HEK293 (cell line): ENCODE results near the gene F9.

Experiments used
- CTCF ChIA-PET: fragments of 350-600 bp; formaldehyde crosslinking; extraction: SDS; loops from one replicate; lab custom pipeline; 2021; ENCODE audit warnings: antibody characterized with exemption; lab: Yijun Ruan, JAX
- POLR2A ChIA-PET: fragments of 300-600 bp; formaldehyde crosslinking; extraction: SDS; loops from one replicate; lab custom pipeline; 2020; ENCODE audit warnings: antibody characterized with exemption, inconsistent platforms; lab: Yijun Ruan, JAX
- H3K27ac ChIP-seq: fragments of 200-500 bp; sonication (Bioruptor generic); 2 replicates; pipeline ENCODE4 v1.5.1; 2014; ENCODE audit warnings: low read depth, low read length, control low read depth, inconsistent platforms; ENCODE audit errors: extremely low read depth
- H3K36me3 ChIP-seq, 2 experiments: fragments of 200-500 bp in 1 of 2; sonication (Bioruptor generic) in 1 of 2; 1 replicate in 1 of 2; 2 replicates in 1 of 2; pipeline ENCODE4 v1.5.1; 2014 to 2017; ENCODE audit warnings: inconsistent platforms in 2 of 2, low read length in 2 of 2; ENCODE audit not compliant: control insufficient read depth in 2 of 2, insufficient read depth in 1 of 2
- H3K4me1 ChIP-seq: fragments of 200-500 bp; sonication (Bioruptor generic); 2 replicates; pipeline ENCODE4 v1.5.1; 2014; ENCODE audit warnings: mild to moderate bottlenecking, low read length, inconsistent platforms; ENCODE audit not compliant: control insufficient read depth, insufficient read depth
- H3K4me3 ChIP-seq: 2 replicates; pipeline ENCODE4 v1.5.1; 2011; ENCODE audit warnings: low read depth, mild to moderate bottlenecking, control low read depth, low read length, moderate library complexity
- H3K9me3 ChIP-seq: fragments of 200-500 bp; sonication (Bioruptor generic); 2 replicates; pipeline ENCODE4 v1.5.1; 2014; ENCODE audit warnings: low read depth, low read length, inconsistent platforms; ENCODE audit not compliant: control insufficient read depth, insufficient read depth
- KLF17 ChIP-seq: fragments of 450-650 bp; formaldehyde crosslinking; IDR thresholded peaks from 2 replicates; pipeline ENCODE4 v1.5.1; 2016; ENCODE audit warnings: missing biosample characterization, missing genetic modification characterization
- OSR2 ChIP-seq: fragments of 450-650 bp; formaldehyde crosslinking; IDR thresholded peaks from 2 replicates; pipeline ENCODE4 v1.5.1; 2016; ENCODE audit warnings: missing biosample characterization, missing genetic modification characterization
- WT1 ChIP-seq: fragments of 450-650 bp; formaldehyde crosslinking; IDR thresholded peaks from 2 replicates; pipeline ENCODE4 v1.5.1; 2016; ENCODE audit warnings: missing biosample characterization, missing genetic modification characterization
- ZBTB21 ChIP-seq: fragments of 450-650 bp; formaldehyde crosslinking; IDR thresholded peaks from 2 replicates; pipeline ENCODE4 v1.5.1; 2017; ENCODE audit warnings: missing biosample characterization, missing genetic modification characterization
- ZEB2 ChIP-seq: fragments of 450-650 bp; formaldehyde crosslinking; IDR thresholded peaks from 2 replicates; pipeline ENCODE4 v1.5.1; 2016; ENCODE audit warnings: missing biosample characterization, missing genetic modification characterization
- ZFP41 ChIP-seq: fragments of 450-650 bp; formaldehyde crosslinking; IDR thresholded peaks from 2 replicates; pipeline ENCODE4 v1.5.1; 2016; ENCODE audit warnings: missing biosample characterization, missing genetic modification characterization, borderline replicate concordance
- ZNF16 ChIP-seq: fragments of 450-650 bp; formaldehyde crosslinking; IDR thresholded peaks from 2 replicates; pipeline ENCODE4 v1.5.1; 2016; ENCODE audit warnings: low read depth, missing biosample characterization, missing genetic modification characterization
- ZNF184 ChIP-seq: fragments of 450-650 bp; IDR thresholded peaks from 2 replicates; pipeline ENCODE4 v1.5.1; 2018; ENCODE audit warnings: missing biosample characterization, mild to moderate bottlenecking, missing genetic modification characterization
- ZNF214 ChIP-seq: fragments of 450-650 bp; formaldehyde crosslinking; IDR thresholded peaks from 2 replicates; pipeline ENCODE4 v1.5.1; 2017; ENCODE audit warnings: missing biosample characterization, mild to moderate bottlenecking, missing genetic modification characterization, borderline replicate concordance
- ZNF223 ChIP-seq: fragments of 450-650 bp; formaldehyde crosslinking; IDR thresholded peaks from 2 replicates; pipeline ENCODE4 v1.5.1; 2016; ENCODE audit warnings: missing biosample characterization, missing genetic modification characterization
- ZNF274 ChIP-seq, 2 experiments: fragments of 200-500 bp in 1 of 2; fragments of 450-650 bp in 1 of 2; sonication (Bioruptor generic) in 1 of 2; formaldehyde crosslinking in 1 of 2; IDR thresholded peaks; 2 replicates each; pipeline versions ENCODE4 v1.5.1 to v1.6.1; 2014 to 2016; ENCODE audit warnings: borderline replicate concordance in 1 of 2, inconsistent platforms in 1 of 2, low read length in 1 of 2, missing biosample characterization in 1 of 2, missing genetic modification characterization in 1 of 2
- ZNF280D ChIP-seq: fragments of 450-650 bp; formaldehyde crosslinking; IDR thresholded peaks from 2 replicates; pipeline ENCODE4 v1.5.1; 2016; ENCODE audit warnings: missing biosample characterization, missing genetic modification characterization
- ZNF350 ChIP-seq: fragments of 450-650 bp; formaldehyde crosslinking; IDR thresholded peaks from 2 replicates; pipeline ENCODE4 v1.5.0; 2017; ENCODE audit warnings: missing biosample characterization, mild to moderate bottlenecking, missing genetic modification characterization
- ZNF366 ChIP-seq: fragments of 450-650 bp; formaldehyde crosslinking; conservative IDR thresholded peaks from 2 replicates; pipeline ENCODE4 v1.5.1; 2016; ENCODE audit warnings: missing biosample characterization, missing genetic modification characterization
- ZNF416 ChIP-seq: fragments of 450-650 bp; formaldehyde crosslinking; IDR thresholded peaks from 2 replicates; pipeline ENCODE4 v1.5.1; 2016; ENCODE audit warnings: missing biosample characterization, missing genetic modification characterization
- ZNF521 ChIP-seq: fragments of 450-650 bp; formaldehyde crosslinking; IDR thresholded peaks from 2 replicates; pipeline ENCODE4 v1.5.1; 2017; ENCODE audit warnings: missing biosample characterization, mild to moderate bottlenecking, missing genetic modification characterization
- ZNF596 ChIP-seq: fragments of 450-650 bp; IDR thresholded peaks from 2 replicates; pipeline ENCODE4 v1.5.0; 2018; ENCODE audit warnings: missing biosample characterization, mild to moderate bottlenecking, missing genetic modification characterization, moderate library complexity
- ZNF692 ChIP-seq: fragments of 450-650 bp; formaldehyde crosslinking; IDR thresholded peaks from 2 replicates; pipeline ENCODE4 v1.5.1; 2016; ENCODE audit warnings: missing biosample characterization, missing genetic modification characterization
- ZNF707 ChIP-seq: fragments of 450-650 bp; formaldehyde crosslinking; IDR thresholded peaks from 2 replicates; pipeline ENCODE4 v1.5.1; 2016; ENCODE audit warnings: missing biosample characterization, missing genetic modification characterization
- ZSCAN5A ChIP-seq: fragments of 450-650 bp; formaldehyde crosslinking; IDR thresholded peaks from 2 replicates; pipeline ENCODE4 v1.5.1; 2016; ENCODE audit warnings: missing biosample characterization, missing genetic modification characterization

The F9 gene

GRCh38 chrX:139563251-139563650 is 32.7 kb downstream of the F9 start:
- Histone ChIP-seq H3K4me1 (no peaks in the 10 kb centered on the region), H3K27ac (no peak overlapping the region), H3K9me3 (no peaks in the 10 kb centered on the region), H3K4me3 (no peak overlapping the region), H3K36me3 (no peaks in the 10 kb centered on the region)
- ChIA-PET POLR2A (no interaction called here), CTCF (no interaction called here)
- TF ChIP-seq KLF17 (tag by site-specific recombination) (no peak), ZNF521 (tag by site-specific recombination) (no peak), ZNF416 (tag by site-specific recombination) (no peak), ZSCAN5A (tag by site-specific recombination) (no peak), ZNF214 (no peak), ZFP41 (tag by site-specific recombination) (no peak), ZNF184 (tag by site-specific recombination) (no peak), OSR2 (tag by site-specific recombination) (no peak), ZEB2 (tag by site-specific recombination) (no peak), ZNF707 (tag by site-specific recombination) (no peak), ZNF350 (tag by site-specific recombination) (no peak), ZBTB21 (tag by site-specific recombination) (no peak), WT1 (tag by site-specific recombination) (no peak), ZNF274 (IDR thresholded peaks at IDR 0.05; ENCODE audit: low read length) (no peak), ZNF274 (tag by site-specific recombination; IDR thresholded peaks at IDR 0.05; ENCODE audit: borderline replicate concordance) (no peak), ZNF596 (no peak), ZNF223 (tag by site-specific recombination) (no peak), ZNF16 (no peak), ZNF280D (tag by site-specific recombination) (no peak)

GRCh38 chrX:139566981-139567380 is 36.4 kb downstream of the F9 start:
- CTCF ChIA-PET = interaction anchor here (0.7 kb wide), 2 partner anchors 17 to 54 kb away, joined by 3 read pairs; no protein-coding TSS in a partner anchor
- H3K27ac ChIP-seq = no peak overlapping the region
- no peak overlapping the region for H3K4me3 ChIP-seq
- POLR2A ChIA-PET = interaction anchor here (0.6 kb wide), 1 partner anchor 14 kb away, joined by 4 read pairs; no protein-coding TSS in a partner anchor
- H3K9me3 ChIP-seq = no peaks in the 10 kb centered on the region
- H3K4me1 ChIP-seq = no peaks in the 10 kb centered on the region
- H3K36me3 ChIP-seq = no peaks in the 10 kb centered on the region
- no peak for TF ChIP-seq ZNF692 (tag by site-specific recombination)
- TF ChIP-seq ZNF366 (tag by site-specific recombination) = peak; percentile 62
- TF ChIP-seq, all 188 proteins: peak for 1
